ENCODE measurements around the gene YJEFN3.

Gene YJEFN3

GRCh38 chr19:19526581-19527370, 1.9 kb upstream of the YJEFN3 start:
- TF ChIP-seq EZH2phosphoT487 (IDR thresholded peaks at IDR 0.05; ENCODE audit: borderline replicate concordance) (no peak), CTCF (conservative IDR thresholded peaks at IDR 0.05; ENCODE audit: low read length) (no peak)
- Histone ChIP-seq H3K4me1 (ENCODE audit: insufficient read depth, low read length, poor library complexity, severe bottlenecking) (peaks cover 16% of the 10 kb centered on the region), H2AFZ (ENCODE audit: low read length) (no peak overlapping the region), H3F3A (ENCODE audit: low read depth) (no peaks in the 10 kb centered on the region), H3K79me2 (ENCODE audit: insufficient read depth, low read length) (peaks cover 38% of the 10 kb centered on the region; the same call in 1 of the 2 replicates), H3K9me3 (ENCODE audit: insufficient read depth, low read depth, low read length) (no peaks in the 10 kb centered on the region), H3K9me2 (replicated peaks; ENCODE audit: low read depth, low read length) (no peaks in the 10 kb centered on the region), H3K36me3 (ENCODE audit: insufficient read depth, low read length) (peaks cover 14% of the 10 kb centered on the region; the same call in 1 of the 2 replicates), H3K4me2 (ENCODE audit: low read depth, low read length, poor library complexity, severe bottlenecking) (peak overlapping the region; percentile 40), H3K9ac (ENCODE audit: low read depth, low read length, poor library complexity, severe bottlenecking) (no peak overlapping the region), H3K4me3 (ENCODE audit: low read length, poor library complexity, severe bottlenecking) (no peak overlapping the region), H3K27me3 (ENCODE audit: insufficient read depth, low read length, poor library complexity, severe bottlenecking) (no peaks in the 10 kb centered on the region), H4K20me1 (ENCODE audit: insufficient read depth, low read length, poor library complexity, severe bottlenecking) (peaks cover 36% of the 10 kb centered on the region)

- H3K4me2 ChIP-seq (ENCODE audit: low read depth, low read length, poor library complexity, severe bottlenecking) = no peak overlapping the region
- H3K79me2 ChIP-seq (ENCODE audit: insufficient read depth, low read length) = peaks cover 33% of the 10 kb centered on the region; the same call in 1 of the 2 replicates
- no peaks in the 10 kb centered on the region for H3K9me3 ChIP-seq (ENCODE audit: insufficient read depth, low read depth, low read length)
- H3K4me1 ChIP-seq (ENCODE audit: insufficient read depth, low read length, poor library complexity, severe bottlenecking) = peaks cover 16% of the 10 kb centered on the region
- H4K20me1 ChIP-seq (ENCODE audit: insufficient read depth, low read length, poor library complexity, severe bottlenecking) = peaks cover 33% of the 10 kb centered on the region
- no peak overlapping the region for H3K4me3 ChIP-seq (ENCODE audit: low read length, poor library complexity, severe bottlenecking)
- H3K27me3 ChIP-seq (ENCODE audit: insufficient read depth, low read length, poor library complexity, severe bottlenecking) = no peaks in the 10 kb centered on the region
- H3F3A ChIP-seq (ENCODE audit: low read depth) = no peaks in the 10 kb centered on the region
- TF ChIP-seq CTCF (conservative IDR thresholded peaks at IDR 0.05; ENCODE audit: low read length) (no peak), EZH2phosphoT487 (IDR thresholded peaks at IDR 0.05; ENCODE audit: borderline replicate concordance) (no peak)
- H2AFZ ChIP-seq (ENCODE audit: low read length) = no peak overlapping the region
- H3K36me3 ChIP-seq (ENCODE audit: insufficient read depth, low read length) = peaks cover 14% of the 10 kb centered on the region; the same call in 1 of the 2 replicates
- no peaks in the 10 kb centered on the region for H3K9me2 ChIP-seq (replicated peaks; ENCODE audit: low read depth, low read length)
- no peak overlapping the region for H3K9ac ChIP-seq (ENCODE audit: low read depth, low read length, poor library complexity, severe bottlenecking)
These were observed 1.4 kb upstream of the YJEFN3 start for GRCh38 chr19:19527371-19527656.

- H3K9ac ChIP-seq (ENCODE audit: low read depth, low read length, poor library complexity, severe bottlenecking) = no peak overlapping the region
These were observed 761 bp upstream of the YJEFN3 start for GRCh38 chr19:19527674-19528625.

More at GRCh38 chr19:19527674-19528625, 761 bp upstream of the YJEFN3 start:
- H3K79me2 ChIP-seq (ENCODE audit: insufficient read depth, low read length) = peaks cover 26% of the 10 kb centered on the region; the same call in 1 of the 2 replicates
- peaks cover 27% of the 10 kb centered on the region for H4K20me1 ChIP-seq (ENCODE audit: insufficient read depth, low read length, poor library complexity, severe bottlenecking)
- no peaks in the 10 kb centered on the region for H3F3A ChIP-seq (ENCODE audit: low read depth)
- no peak overlapping the region for H3K4me3 ChIP-seq (ENCODE audit: low read length, poor library complexity, severe bottlenecking)
- peaks cover 16% of the 10 kb centered on the region for H3K4me1 ChIP-seq (ENCODE audit: insufficient read depth, low read length, poor library complexity, severe bottlenecking)
- no peak overlapping the region for H2AFZ ChIP-seq (ENCODE audit: low read length)
- no peaks in the 10 kb centered on the region for H3K27me3 ChIP-seq (ENCODE audit: insufficient read depth, low read length, poor library complexity, severe bottlenecking)
- TF ChIP-seq EZH2phosphoT487 (IDR thresholded peaks at IDR 0.05; ENCODE audit: borderline replicate concordance) (no peak), CTCF (conservative IDR thresholded peaks at IDR 0.05; ENCODE audit: low read length) (no peak)
- no peaks in the 10 kb centered on the region for H3K9me2 ChIP-seq (replicated peaks; ENCODE audit: low read depth, low read length)
- no peaks in the 10 kb centered on the region for H3K9me3 ChIP-seq (ENCODE audit: insufficient read depth, low read depth, low read length)
- peaks cover 14% of the 10 kb centered on the region; the same call in 1 of the 2 replicates for H3K36me3 ChIP-seq (ENCODE audit: insufficient read depth, low read length)
- H3K4me2 ChIP-seq (ENCODE audit: low read depth, low read length, poor library complexity, severe bottlenecking) = no peak overlapping the region

All from Loucy (cell line).